GM12878 (cell line): ENCODE results near the gene DFFB.

Source experiments
- BRCA1 ChIP-seq: IDR thresholded peaks from 2 replicates; pipeline ENCODE4 v1.6.1; 2011; ENCODE audit warnings: low read depth, low read length, improper control_type of control experiment
- HCFC1 ChIP-seq: fragments of 150-350 bp; IDR thresholded peaks from 2 replicates; pipeline ENCODE4 v1.6.1; 2014; ENCODE audit warnings: low read length
- IKZF2 ChIP-seq, 2 experiments: fragments of 450-650 bp; IDR thresholded peaks; 2 replicates each; pipeline ENCODE4 v1.6.1; 2017; ENCODE audit warnings: mild to moderate bottlenecking in 2 of 2, moderate library complexity in 2 of 2
- NFYB ChIP-seq: IDR thresholded peaks from 2 replicates; pipeline ENCODE4 v1.6.1; 2011; ENCODE audit warnings: low read depth, mild to moderate bottlenecking, low read length, improper control_type of control experiment, moderate library complexity; ENCODE audit not compliant: insufficient read depth
- POLR2A ChIP-seq: IDR thresholded peaks from 2 replicates; pipeline ENCODE4 v1.6.1; 2011; ENCODE audit warnings: low read depth, mild to moderate bottlenecking, low read length
- POLR2AphosphoS5 ChIP-seq: IDR thresholded peaks from 2 replicates; pipeline ENCODE4 v1.6.1; 2011; ENCODE audit warnings: mild to moderate bottlenecking, low read length, inconsistent platforms
- RFX5 ChIP-seq: IDR thresholded peaks from 2 replicates; pipeline ENCODE4 v1.6.1; 2011; ENCODE audit warnings: low read depth, low read length, improper control_type of control experiment
- SP1 ChIP-seq: IDR thresholded peaks from one replicate; pipeline ENCODE4 v1.6.1; 2011; ENCODE audit warnings: low read depth, low read length
- TBL1XR1 ChIP-seq: IDR thresholded peaks from 2 replicates; pipeline ENCODE4 v1.6.1; 2012; ENCODE audit warnings: low read depth, low read length, improper control_type of control experiment
- ZZZ3 ChIP-seq: IDR thresholded peaks from 2 replicates; pipeline ENCODE4 v1.6.1; 2011; ENCODE audit warnings: low read depth; ENCODE audit not compliant: control insufficient read depth, insufficient read length
- TF ChIP-seq, protein P1 (sequence below), 3 experiments: IDR thresholded peaks in 2 of 3; conservative IDR thresholded peaks in 1 of 3; 2 replicates each; pipeline ENCODE4 v1.5.1; 2011; ENCODE audit warnings: low read depth in 3 of 3, low read length in 3 of 3, mild to moderate bottlenecking in 3 of 3, control low read depth in 2 of 3, moderate library complexity in 2 of 3, inconsistent platforms in 1 of 3, mixed read lengths in 1 of 3; ENCODE audit not compliant: control insufficient read depth in 2 of 3, insufficient read depth in 1 of 3; ENCODE audit errors: extremely low read depth in 1 of 3
- TF ChIP-seq, protein P2 (sequence below): fragments of 450-650 bp; IDR thresholded peaks from 2 replicates; pipeline ENCODE4 v1.6.1; 2016; ENCODE audit warnings: mild to moderate bottlenecking, moderate library complexity, borderline replicate concordance
- TF ChIP-seq, protein P3 (sequence below): IDR thresholded peaks from 2 replicates; pipeline ENCODE4 v1.6.1; 2012; ENCODE audit warnings: low read depth, low read length, improper control_type of control experiment

DNA sequence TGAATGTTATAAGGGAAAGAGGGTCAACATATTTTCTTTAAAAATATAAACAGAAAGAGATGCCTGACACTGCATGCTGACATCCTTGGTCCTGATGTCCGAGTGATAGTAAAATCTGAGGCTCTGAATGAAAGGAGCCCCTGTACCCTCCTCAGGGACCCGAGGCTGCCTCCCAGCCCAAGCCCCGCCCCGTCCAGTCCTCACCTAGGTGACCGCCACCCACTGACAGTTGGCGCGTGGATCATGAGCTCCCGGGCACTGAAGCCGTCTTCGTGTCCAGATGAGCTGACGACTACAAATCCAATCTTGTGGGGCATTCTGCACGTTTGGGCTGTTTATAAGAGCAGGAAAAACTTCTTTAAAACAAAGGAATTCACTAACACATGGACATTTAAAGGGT, 5.2 kb upstream of the DFFB start:
- TF ChIP-seq, protein P1, sequence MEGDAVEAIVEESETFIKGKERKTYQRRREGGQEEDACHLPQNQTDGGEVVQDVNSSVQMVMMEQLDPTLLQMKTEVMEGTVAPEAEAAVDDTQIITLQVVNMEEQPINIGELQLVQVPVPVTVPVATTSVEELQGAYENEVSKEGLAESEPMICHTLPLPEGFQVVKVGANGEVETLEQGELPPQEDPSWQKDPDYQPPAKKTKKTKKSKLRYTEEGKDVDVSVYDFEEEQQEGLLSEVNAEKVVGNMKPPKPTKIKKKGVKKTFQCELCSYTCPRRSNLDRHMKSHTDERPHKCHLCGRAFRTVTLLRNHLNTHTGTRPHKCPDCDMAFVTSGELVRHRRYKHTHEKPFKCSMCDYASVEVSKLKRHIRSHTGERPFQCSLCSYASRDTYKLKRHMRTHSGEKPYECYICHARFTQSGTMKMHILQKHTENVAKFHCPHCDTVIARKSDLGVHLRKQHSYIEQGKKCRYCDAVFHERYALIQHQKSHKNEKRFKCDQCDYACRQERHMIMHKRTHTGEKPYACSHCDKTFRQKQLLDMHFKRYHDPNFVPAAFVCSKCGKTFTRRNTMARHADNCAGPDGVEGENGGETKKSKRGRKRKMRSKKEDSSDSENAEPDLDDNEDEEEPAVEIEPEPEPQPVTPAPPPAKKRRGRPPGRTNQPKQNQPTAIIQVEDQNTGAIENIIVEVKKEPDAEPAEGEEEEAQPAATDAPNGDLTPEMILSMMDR (IDR thresholded peaks at IDR 0.05 in 2 of 3, conservative IDR thresholded peaks at IDR 0.05 in 1 of 3; ENCODE audit: control insufficient read depth in 2 of 3, extremely low read depth in 1 of 3, insufficient read depth in 1 of 3, low read depth in 3 of 3, low read length in 3 of 3): no peak
- TF ChIP-seq POLR2A (no peak), SP1 (no peak), HCFC1 (no peak), BRCA1 (no peak), TBL1XR1 (no peak), POLR2AphosphoS5 (no peak), RFX5 (no peak), IKZF2 (IDR thresholded peaks at IDR 0.05) (no peak), ZZZ3 (no peak), NFYB (no peak)
- TF ChIP-seq, protein P2, sequence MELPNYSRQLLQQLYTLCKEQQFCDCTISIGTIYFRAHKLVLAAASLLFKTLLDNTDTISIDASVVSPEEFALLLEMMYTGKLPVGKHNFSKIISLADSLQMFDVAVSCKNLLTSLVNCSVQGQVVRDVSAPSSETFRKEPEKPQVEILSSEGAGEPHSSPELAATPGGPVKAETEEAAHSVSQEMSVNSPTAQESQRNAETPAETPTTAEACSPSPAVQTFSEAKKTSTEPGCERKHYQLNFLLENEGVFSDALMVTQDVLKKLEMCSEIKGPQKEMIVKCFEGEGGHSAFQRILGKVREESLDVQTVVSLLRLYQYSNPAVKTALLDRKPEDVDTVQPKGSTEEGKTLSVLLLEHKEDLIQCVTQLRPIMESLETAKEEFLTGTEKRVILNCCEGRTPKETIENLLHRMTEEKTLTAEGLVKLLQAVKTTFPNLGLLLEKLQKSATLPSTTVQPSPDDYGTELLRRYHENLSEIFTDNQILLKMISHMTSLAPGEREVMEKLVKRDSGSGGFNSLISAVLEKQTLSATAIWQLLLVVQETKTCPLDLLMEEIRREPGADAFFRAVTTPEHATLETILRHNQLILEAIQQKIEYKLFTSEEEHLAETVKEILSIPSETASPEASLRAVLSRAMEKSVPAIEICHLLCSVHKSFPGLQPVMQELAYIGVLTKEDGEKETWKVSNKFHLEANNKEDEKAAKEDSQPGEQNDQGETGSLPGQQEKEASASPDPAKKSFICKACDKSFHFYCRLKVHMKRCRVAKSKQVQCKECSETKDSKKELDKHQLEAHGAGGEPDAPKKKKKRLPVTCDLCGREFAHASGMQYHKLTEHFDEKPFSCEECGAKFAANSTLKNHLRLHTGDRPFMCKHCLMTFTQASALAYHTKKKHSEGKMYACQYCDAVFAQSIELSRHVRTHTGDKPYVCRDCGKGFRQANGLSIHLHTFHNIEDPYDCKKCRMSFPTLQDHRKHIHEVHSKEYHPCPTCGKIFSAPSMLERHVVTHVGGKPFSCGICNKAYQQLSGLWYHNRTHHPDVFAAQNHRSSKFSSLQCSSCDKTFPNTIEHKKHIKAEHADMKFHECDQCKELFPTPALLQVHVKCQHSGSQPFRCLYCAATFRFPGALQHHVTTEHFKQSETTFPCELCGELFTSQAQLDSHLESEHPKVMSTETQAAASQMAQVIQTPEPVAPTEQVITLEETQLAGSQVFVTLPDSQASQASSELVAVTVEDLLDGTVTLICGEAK: no peak
- TF ChIP-seq, protein P3, sequence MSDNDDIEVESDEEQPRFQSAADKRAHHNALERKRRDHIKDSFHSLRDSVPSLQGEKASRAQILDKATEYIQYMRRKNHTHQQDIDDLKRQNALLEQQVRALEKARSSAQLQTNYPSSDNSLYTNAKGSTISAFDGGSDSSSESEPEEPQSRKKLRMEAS: no peak
